SK-N-MC (cell line): ENCODE data around the gene ANXA8L1.
"Not testable (repeated sequence)": the region's sequence is repeated elsewhere in the genome, so short reads cannot be mapped to it uniquely, and the experiment has no call there.

Experiments used
- DNase-seq: peaks from one replicate; pipeline ENCODE4 v3.0.0-alpha.2; 2011; ENCODE audit warnings: low read depth, low spot score
- H3K27ac ChIP-seq: fragments of 200-600 bp; sonication (generic); 2 replicates; pipeline ENCODE4 v1.5.1; 2016; ENCODE audit warnings: mixed run types
- H3K36me3 ChIP-seq: fragments of 200-600 bp; sonication (generic); 2 replicates; pipeline ENCODE4 v1.6.1; 2017; ENCODE audit warnings: antibody characterized with exemption, low read length, mixed read lengths; ENCODE audit not compliant: insufficient read depth
- H3K4me3 ChIP-seq: fragments of 200-600 bp; sonication (generic); 2 replicates; pipeline ENCODE4 v1.5.1; 2016
- H3K9ac ChIP-seq: fragments of 200-600 bp; sonication (generic); 2 replicates; pipeline ENCODE4 v1.8.0; 2017; ENCODE audit warnings: mixed run types, mixed read lengths; ENCODE audit not compliant: insufficient read length
- H3K9me3 ChIP-seq: fragments of 200-600 bp; sonication (generic); 2 replicates; pipeline ENCODE4 v1.6.1; 2017; ENCODE audit warnings: low read depth, mild to moderate bottlenecking, antibody characterized with exemption, low read length, moderate library complexity, mixed read lengths

ANXA8L1 gene

GRCh38 chr10:46377022-46377421 lies 1.4 kb downstream of the ANXA8L1 start:
- H3K36me3 ChIP-seq, H3K9ac ChIP-seq, H3K4me3 ChIP-seq, H3K9me3 ChIP-seq, H3K27ac ChIP-seq, DNase-seq: not testable (repeated sequence)

DNA sequence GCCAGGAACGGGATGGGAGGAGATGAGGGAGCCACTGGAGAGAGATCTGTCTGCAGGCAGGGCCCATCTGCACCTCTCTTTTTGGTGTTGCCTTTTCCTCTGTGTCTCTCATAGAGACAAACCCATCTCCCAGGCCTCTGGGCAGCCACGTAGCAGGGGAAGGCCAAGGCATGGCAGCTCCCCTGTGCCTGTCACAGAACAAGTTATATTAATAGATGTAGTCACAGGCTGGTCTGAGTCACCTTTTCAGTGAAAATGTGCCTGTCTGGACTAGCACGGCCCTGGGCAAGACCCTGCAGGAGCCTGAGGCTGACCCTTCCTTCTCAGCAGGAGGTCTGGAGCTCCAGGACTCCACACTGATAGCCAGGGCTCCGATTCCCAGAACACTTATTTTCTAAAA lies 2.1 kb downstream of the ANXA8L1 start:
- not testable (repeated sequence) for H3K27ac ChIP-seq, H3K36me3 ChIP-seq, H3K9ac ChIP-seq, H3K9me3 ChIP-seq, DNase-seq, H3K4me3 ChIP-seq

GRCh38 chr10:46378108-46378507 lies 2.5 kb downstream of the ANXA8L1 start:
- H3K4me3 ChIP-seq, H3K9me3 ChIP-seq, DNase-seq, H3K36me3 ChIP-seq, H3K27ac ChIP-seq, H3K9ac ChIP-seq: not testable (repeated sequence)

DNA sequence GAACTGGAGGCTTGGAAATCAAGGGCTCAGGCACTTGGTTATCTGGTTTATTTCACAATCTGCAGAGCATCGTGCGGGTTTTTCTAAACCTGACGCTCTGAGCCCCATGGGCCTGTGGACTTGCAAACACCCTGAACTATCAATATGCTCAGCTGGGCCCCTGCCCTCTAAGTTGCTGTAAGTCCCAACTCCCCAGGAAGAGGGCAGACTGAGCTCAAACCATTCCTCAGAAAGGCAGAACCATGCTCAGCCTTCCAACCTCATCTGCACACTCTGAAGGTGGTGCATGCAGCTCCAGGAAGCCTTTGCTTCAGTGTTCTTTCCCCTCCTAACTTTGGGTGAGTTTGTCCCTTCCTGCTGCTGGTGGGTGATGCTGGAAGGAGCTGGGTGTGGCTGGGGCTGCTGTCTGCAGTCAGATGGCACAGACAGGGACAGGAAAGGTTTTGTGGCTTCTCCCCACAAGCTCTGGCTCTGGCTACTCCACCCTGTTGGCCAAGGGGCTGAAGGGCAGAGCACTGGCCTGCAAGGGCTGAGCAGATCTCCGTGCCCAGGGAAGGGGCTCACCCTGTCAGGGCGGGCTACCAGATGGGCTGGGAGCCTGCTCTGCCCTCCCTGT lies 3.8 kb downstream of the ANXA8L1 start:
- not testable (repeated sequence) for H3K9ac ChIP-seq, H3K4me3 ChIP-seq, DNase-seq, H3K27ac ChIP-seq, H3K36me3 ChIP-seq, H3K9me3 ChIP-seq

GRCh38 chr10:46385858-46386257 lies 10.3 kb downstream of the ANXA8L1 start:
- not testable (repeated sequence) for DNase-seq, H3K9ac ChIP-seq, H3K27ac ChIP-seq, H3K36me3 ChIP-seq, H3K9me3 ChIP-seq, H3K4me3 ChIP-seq

GRCh38 chr10:46386694-46387093 lies 11.1 kb downstream of the ANXA8L1 start:
- H3K36me3 ChIP-seq, H3K9ac ChIP-seq, DNase-seq, H3K9me3 ChIP-seq, H3K27ac ChIP-seq, H3K4me3 ChIP-seq: not testable (repeated sequence)

DNA sequence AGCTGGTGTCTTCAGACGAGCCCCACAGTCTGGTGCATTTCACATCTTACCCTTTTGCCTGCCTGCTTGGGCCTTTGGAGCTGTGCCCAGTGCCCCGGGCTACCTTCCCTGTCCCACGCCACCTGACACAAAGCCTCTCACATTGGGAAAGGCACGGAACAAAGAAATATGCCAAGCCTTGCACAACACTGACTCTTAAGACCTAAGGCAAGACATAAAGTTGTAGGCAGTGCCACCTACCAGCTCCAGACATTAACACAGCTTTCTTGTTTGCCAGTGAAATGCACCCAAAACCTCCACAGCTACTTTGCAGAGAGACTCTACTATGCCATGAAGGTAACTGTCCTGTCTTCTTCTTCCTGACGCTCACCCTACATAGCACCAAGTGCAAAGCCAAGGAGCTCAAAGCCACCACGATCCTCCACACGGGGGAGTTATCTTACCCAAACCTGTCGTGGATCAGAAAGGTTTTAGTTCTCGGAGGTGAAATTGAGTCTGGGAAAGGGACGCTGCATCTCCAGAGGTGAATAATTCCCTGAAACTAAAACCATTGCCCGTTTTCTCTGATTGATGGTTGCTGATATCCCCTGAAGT lies 11.8 kb downstream of the ANXA8L1 start:
- not testable (repeated sequence) for H3K9me3 ChIP-seq, H3K36me3 ChIP-seq, H3K27ac ChIP-seq, H3K9ac ChIP-seq, DNase-seq, H3K4me3 ChIP-seq

DNA sequence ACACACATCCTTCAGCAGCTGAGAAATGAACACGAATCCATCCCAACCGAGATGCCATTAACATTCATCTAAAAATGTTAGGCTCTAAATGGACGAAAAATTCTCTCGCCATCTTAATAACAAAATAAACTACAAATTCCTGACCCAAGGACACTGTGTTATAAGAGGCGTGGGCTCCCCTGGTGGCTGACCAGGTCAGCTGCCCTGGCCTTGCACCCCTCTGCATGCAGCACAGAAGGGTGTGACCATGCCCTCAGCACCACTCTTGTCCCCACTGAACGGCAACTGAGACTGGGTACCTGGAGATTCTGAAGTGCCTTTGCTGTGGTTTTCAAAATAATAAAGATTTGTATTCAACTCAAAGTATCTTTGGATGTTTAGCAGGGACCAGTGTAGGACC lies 15.8 kb downstream of the ANXA8L1 start:
- not testable (repeated sequence) for H3K36me3 ChIP-seq, H3K9ac ChIP-seq, H3K4me3 ChIP-seq, H3K27ac ChIP-seq, DNase-seq, H3K9me3 ChIP-seq

DNA sequence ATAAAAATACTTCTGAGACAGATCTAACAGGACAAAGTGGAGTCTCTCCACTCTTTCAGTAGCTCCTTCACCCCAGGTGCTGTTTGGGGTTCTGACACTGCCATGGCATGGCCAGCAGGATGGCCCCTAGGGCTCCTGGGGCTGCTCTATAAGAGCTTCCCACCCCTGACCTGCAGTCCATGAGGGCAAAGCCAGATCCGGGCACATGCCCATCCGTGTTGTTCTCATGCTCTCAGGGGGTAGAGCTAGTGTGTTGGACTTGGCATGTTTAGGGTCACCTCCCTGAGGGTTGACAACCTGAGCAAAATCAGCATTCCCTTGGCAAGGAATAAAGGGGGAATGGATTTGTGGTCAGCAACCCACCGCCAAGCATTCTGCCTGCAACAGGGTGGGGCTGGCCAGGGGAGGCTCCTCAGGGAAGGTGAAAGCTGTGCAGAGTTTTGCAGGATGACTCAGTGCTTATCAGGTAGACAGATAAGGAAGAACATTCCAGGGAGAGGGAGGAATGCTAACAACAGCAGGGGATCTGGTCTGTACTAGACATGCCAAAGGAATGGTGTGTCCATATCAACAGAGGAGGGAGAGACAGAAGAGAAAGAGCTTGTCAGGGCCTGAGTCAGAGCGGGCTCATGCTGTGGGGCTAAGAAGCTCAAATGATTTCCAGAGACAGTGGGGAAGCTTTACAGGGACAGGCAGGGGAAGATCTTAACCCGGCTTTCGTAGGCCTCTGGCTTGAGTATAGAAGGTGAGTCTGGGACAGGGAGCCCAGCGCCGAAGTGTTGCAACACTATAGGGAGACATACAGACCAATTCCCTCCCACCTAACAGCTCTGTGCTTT lies 21.1 kb downstream of the ANXA8L1 start:
- H3K9ac ChIP-seq, DNase-seq, H3K9me3 ChIP-seq, H3K4me3 ChIP-seq, H3K27ac ChIP-seq, H3K36me3 ChIP-seq: not testable (repeated sequence)

GRCh38 chr10:46397767-46398166 lies 22.2 kb downstream of the ANXA8L1 start:
- DNase-seq, H3K27ac ChIP-seq, H3K36me3 ChIP-seq, H3K9ac ChIP-seq, H3K4me3 ChIP-seq, H3K9me3 ChIP-seq: not testable (repeated sequence)

DNA sequence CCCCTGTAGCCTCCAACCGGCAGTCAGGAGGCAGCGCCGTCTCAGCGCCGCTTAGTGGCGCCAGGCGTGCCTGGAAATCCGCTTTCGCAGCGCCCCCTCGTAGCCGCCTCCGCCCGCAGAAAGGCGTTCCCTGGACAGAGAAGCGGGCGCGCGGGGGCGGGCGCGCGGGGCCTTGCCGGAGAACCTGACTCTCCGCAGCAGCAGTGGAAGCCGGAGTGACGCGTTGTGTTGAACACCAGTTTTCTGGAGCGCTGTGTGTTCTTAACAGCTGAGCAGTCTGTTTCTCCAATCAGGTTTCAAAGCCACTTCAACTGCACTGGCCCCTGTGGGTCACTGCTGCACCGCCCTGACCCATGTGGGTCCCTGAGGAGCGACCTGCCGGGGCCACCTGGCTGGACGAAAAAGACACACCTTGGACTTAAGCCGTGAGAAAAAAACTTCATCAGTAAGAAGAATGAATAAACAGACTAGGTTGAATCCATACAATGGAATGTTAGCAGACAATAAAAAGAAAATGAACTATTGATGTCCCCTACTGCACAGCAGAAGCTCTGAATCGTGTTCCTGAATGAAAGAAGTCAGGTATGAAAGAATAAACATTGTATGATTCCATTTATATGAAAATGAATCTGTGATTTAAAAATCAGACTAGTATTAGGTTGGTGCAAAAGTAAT lies 22.8 kb downstream of the ANXA8L1 start:
- DNase-seq: not testable (repeated sequence)

GRCh38 chr10:46409556-46409955 lies 34.0 kb downstream of the ANXA8L1 start:
- not testable (repeated sequence) for DNase-seq, H3K9ac ChIP-seq, H3K27ac ChIP-seq, H3K4me3 ChIP-seq, H3K36me3 ChIP-seq, H3K9me3 ChIP-seq

More for the DNA sequence above, 22.8 kb downstream of the ANXA8L1 start:
- H3K36me3 ChIP-seq, H3K4me3 ChIP-seq, H3K9ac ChIP-seq, H3K9me3 ChIP-seq, H3K27ac ChIP-seq: not testable (repeated sequence)

GRCh38 chr10:46411123-46411522 lies 35.5 kb downstream of the ANXA8L1 start:
- DNase-seq, H3K9ac ChIP-seq, H3K4me3 ChIP-seq, H3K36me3 ChIP-seq, H3K27ac ChIP-seq, H3K9me3 ChIP-seq: not testable (repeated sequence)

DNA sequence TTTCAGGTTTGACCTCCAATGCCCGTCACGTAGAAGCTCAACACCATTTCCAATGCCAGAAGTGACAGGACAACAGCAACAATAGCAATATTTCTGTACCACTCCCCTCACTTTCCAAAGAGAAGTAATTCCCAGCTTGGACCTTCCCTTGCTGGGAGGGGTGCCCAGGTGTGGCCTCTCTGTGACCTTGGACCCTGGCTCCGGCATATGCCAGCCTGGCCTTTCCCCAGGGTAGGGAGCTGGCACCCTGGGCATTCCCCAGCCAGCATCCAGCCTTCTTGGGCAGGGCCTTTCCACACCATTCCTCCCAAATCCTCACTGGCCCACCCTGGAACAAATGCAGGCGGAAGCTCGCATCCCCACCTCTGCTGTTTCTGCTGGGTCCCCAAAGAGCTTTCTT lies 37.1 kb downstream of the ANXA8L1 start:
- H3K27ac ChIP-seq, H3K9me3 ChIP-seq, H3K9ac ChIP-seq, DNase-seq, H3K4me3 ChIP-seq, H3K36me3 ChIP-seq: not testable (repeated sequence)
